C4-2B (cell line): ENCODE results near the gene CC2D1A.

Experiments
- CTCF ChIP-seq: fragments of 450-650 bp; conservative IDR thresholded peaks from 2 replicates; pipeline ENCODE4 v1.5.1; 2017; ENCODE audit warnings: mild to moderate bottlenecking
- ZFX ChIP-seq: fragments of 450-650 bp; IDR thresholded peaks from 2 replicates; pipeline ENCODE4 v1.6.1; 2017

- TF ChIP-seq CTCF, result no peak
- TF ChIP-seq ZFX, result no peak
Observed at GRCh38 chr19:13882419-13882795, 23.6 kb upstream of the CC2D1A start.
